Suppressor macrophage (primary cell): Measurements from ENCODE around the gene ITM2C.

Experiments
- DNase-seq, 4 experiments: peaks; one replicate each; pipeline ENCODE4 v3.0.0-alpha.2; 2020 to 2022

The ITM2C gene

GRCh38 chr2:230893841-230894781 lies 29.4 kb downstream of the ITM2C start:
- peak; percentile 51 to 75 (median 66) for DNase-seq

DNA sequence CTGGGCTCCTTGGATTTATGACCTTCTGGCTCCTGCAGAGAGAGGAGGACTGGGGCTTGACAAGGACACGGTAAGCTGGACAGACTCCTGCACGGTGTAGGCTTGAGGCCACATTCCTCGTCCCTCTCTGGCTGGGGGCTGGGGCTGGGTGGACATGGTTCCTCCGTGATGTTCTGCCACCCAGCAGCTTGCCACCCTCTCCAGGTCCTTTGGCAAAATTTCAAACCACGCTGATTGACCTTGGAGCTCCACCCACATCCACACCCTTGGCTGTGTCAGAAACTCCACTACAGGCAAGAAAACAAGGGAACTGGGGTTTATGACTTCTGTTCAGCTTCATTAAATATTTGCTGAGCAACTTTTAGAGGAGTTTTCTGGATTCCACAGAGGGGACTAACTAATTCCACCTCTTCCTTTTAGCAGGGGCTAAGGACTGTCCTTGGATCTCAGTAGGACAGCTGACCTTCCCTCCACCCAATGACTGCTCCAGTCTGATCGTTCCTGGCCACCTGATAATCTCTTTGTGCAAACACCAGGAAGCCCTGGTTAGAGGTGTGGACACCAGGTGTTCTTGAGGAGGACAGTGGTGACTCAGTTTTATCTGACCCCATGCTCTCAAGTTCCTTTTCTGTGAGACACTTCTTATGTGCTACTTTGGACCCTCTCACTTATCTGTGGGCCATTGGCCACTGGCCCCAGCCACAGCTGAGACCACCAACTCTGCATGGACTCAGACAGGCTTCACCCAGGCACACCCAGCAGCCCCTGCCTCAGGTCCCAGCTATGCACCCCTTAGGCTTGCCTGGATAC lies 31.0 kb downstream of the ITM2C start:
- peak in 2 of 4 experiments; percentile 20 to 26 for DNase-seq

DNA sequence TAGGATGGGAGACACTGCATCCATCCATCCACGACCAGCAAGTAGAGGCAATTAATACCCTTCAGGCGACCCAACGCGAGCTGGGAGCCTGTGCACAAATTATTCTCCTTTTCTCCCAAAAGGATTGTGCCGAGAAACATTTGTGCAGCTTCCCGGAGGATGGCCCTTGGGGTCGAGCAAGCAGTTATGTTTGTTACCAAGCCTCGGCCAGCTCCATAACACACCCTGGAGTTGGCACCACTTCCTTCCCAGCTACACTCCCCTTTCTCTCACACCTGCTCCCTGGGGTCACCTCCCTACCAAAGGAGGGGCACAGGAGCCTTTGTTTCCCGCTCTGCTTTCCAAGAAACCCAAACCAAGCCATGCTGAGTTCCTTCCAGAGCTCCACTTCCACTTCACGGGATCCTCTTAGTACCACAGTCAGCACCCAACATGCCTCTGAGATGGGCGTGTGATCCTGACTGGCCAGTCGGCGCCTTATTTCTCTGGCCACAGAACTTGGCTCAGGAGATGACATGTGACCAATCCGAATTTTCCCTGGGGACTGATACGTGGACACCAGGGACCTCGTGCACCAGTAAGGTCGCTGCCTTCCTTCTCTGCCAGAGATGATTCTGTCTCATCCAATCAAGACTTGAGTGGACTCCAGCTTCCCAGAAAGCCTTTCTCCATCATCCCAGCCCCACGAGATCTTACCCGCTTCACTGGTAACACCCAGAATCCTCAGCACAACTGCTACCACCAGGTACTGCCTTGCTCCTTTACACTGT lies 31.8 kb downstream of the ITM2C start:
- no peak for DNase-seq

DNA sequence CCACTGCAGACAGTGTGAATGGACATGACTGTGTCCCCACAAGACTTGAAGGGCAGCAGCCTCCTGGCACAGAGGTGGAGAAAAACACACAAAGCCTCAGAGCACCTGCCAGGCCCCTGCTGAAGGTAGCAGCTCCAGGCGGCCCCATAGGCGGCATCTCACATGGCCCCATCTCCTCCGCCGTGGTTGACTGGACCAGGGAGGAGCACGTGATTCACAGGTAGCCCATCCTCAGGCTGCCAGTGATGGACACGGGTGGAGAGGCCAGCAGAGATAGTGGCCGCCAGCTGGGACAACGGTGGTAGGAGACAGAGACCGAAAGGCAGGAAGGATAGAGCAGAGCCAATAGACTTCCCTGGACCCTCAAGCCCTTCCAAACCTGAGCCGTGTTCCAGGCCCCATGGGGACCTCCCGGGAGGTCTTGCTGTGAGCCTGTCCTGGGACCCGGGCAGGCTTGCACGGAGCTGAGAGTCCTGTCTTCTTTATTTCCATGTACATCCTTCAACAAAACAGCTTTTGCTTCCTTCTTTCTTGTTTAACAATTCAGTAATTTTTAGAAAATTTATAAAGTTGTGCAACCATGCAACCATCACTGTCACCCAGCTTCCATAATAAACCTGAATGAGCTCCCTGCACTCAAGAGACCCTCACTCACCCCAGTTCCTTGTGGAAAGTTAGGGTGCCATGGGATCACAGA lies 33.4 kb downstream of the ITM2C start:
- DNase-seq, result no peak

DNA sequence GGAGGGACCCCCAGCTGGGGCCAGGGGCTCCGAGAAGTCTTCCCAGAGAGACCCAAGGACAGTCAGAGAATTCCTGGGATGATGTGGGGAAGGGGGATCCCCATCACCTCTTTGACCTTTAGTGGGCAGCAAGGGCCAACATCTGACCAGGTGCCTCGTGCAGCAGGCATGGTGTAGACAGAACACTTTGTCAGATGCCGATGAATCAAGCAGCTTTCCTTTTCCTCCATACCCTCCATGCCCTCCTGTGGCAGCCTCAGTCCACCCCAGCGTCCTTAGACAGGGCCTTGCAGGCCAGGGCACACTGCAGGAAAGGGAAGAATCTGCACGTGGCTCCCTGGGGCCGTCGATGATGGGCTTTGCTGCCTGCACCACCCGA lies 34.0 kb downstream of the ITM2C start:
- no peak for DNase-seq

DNA sequence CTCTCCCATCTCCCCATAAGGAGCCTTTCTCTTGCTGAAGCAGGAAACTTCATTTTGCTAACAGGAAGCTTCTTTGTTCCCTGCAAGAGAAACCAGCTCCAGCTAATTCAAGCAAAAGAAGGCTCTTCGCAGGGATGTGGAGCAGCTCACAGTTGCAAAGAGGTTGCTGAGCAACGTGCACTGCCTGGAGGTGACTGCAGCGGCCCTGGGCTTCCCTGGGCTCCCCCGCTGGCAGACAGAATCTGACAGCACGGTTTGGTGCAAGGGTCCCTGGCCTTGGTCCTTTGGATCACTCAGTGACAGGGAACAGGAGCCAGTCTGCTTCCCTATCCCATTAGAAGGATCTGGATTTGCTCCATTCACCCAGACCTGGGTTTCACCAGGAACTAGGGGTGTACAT lies 34.5 kb downstream of the ITM2C start:
- DNase-seq, result peak in 1 of 4 experiments; percentile 9

DNA sequence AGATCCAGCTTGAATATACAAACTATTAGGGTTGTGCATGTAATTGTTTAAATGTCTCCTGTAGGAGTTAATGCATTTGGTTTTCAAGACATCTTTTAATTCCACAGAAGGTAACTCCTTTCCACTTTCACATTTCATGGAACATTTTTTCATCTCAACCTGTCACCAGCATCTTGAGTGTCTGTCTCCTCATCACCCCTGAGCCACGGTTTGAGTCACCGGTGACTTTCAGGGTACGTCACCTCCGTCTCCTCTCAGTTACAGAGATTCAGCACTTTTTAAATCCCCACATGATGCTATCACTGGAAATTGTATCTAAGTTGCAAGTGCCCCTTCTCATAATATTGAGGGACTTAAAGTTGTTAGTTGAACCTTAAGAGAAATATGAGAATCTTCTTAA lies 35.0 kb downstream of the ITM2C start:
- no peak for DNase-seq

DNA sequence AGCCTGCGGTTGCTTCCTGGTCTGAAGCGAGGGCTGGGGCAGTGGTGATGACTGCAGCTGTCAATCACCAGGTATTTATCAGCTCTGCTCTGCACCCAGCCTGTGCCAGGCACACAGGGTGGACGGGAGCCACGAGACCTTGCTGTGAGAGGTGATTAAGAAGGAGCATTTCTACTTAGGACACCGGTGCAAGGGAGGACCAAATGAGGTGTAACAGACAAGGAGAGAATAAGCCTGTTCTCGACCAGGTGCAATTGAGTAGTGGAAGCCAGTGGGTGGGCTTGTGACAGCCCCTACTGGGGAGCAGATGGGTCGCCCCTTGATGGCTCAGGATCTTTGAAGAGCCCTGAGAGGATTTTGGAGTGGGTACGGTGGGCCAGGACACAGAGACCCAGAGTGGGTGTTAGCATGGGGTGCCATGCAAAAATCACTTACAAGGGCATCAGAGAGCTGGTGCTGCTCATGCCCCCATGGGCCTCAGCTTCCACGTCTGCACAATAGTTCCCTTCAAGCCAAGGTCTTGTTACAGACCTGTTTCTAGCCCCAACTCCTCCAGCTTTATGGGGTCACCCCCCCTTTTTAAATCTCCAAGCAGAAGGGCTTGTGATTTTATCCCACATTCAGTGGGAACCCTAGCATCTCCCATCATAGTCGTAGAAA lies 35.7 kb downstream of the ITM2C start:
- DNase-seq, result no peak

DNA sequence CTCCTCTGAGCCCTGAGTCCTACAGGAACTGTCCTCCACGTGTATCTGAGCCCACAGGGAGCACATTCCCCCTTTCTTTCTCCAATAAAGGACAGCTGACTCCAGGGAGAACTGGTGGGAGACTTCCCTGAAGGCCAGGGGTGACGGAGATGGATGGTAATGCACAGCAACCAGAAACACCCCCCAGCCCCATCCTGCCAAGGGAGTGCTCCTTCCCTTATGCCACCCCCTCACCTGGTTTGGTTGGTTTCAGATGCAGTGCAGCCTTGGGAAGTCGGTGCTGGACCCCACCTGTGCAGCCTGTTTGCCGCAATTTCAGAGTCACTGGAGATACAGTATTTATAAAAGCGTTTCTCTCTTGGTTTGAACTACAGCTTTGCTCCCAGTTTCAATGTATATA lies 36.3 kb downstream of the ITM2C start:
- no peak for DNase-seq

DNA sequence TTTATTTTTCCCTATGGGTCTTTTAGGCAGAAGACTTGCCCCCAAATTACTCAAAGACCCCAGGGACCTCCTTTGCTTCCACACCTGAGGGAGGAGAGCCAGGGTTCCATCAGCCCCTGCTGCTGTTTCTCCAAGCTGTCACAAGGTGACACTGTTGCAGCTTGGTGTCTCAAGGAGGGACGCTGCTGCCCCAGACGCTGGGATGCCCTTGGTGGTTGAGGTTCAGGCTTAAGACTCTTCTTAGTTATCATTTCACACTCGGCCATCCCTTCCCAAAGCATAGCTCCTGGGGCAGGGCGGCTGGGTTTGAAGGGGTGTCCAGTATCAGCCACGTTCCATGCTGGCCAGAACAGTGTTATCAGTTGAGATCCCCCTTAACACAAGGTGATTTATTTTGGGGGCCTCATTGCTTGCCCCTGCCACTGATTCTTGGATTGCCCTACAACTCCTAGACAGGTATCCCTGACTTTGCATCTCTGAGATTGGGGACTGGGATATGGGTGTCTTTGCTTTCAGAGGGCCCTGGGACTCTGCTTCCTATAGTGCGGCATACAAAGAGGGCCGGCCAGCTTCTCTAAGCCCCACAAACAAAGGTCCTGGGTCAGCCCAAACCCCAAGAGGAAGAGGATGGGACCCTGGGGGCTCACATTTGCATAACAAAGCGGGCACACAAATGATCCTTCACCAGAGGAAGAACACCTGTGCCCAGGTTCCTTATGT lies 37.6 kb downstream of the ITM2C start:
- DNase-seq, result peak; percentile 67 to 87 (median 78)

DNA sequence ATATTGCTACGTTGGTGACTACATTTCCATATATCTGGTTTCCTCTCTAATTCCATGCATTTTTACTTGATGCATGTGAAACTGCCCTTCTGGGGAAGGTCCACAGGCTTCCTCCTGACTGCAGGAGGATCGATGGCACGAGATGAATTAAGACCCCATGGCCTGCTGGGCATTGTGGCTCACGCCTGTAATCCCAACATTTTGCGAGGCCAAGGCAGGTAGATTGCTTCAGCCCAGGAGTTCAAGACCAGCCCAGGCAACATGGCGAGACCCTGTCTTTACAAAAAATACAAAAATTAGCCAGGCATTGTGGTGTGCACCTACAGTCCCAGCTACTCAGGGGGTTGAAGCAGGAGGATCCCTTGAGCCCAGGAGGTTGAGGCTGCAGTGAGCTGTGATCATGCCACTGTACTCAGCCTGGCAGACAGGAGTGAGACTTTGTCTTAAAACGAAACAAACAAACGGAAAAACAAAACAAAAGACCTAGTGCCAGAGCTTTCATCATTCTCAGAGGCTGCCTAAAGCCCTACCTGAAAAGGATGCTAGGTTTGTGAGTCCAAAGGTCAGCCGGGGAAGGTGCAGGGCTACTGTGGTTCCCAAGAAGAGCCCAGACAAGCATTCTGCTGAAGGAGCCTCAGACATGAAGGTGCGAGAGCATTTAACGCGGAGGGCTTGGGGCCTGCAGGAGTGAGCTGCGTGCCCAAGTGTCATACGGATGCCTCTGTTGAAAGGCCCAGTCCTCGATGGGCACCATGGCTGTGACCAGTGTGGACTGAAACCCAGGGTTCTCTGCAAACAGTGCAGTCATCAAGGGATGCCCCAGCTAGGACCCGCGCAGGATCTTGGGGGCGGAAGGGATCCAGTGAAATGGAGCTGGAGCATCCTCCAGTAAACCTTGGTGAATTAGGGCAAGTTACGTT lies 38.7 kb downstream of the ITM2C start:
- DNase-seq, result no peak

DNA sequence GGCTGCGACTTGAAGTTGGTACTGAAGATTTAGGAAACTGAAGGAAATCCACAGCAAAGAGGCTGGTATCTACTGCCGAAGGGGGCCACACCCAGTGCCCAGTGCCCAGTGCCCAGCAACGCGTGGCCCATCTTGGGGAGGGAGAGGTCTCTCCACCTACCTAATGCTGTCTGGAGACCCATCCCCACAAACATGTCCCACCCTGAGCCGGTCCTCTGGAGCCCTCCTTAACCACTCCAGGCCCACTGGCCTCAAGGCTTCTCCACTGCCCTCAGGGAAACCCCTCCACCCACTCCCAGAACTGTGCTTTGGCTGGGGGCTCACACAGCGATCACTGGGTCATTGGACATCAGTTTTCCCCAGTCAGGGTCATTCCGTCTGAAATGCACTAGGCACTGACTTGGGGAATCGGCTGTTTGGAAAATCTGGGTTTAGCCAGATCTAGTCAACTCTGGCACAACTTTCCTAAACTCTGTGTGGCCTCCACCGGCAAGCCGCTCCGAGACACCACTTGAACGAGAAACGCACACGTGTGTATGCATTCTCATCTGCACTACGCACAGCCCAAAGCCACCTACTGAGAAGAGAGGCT lies 40.2 kb downstream of the ITM2C start:
- no peak for DNase-seq

DNA sequence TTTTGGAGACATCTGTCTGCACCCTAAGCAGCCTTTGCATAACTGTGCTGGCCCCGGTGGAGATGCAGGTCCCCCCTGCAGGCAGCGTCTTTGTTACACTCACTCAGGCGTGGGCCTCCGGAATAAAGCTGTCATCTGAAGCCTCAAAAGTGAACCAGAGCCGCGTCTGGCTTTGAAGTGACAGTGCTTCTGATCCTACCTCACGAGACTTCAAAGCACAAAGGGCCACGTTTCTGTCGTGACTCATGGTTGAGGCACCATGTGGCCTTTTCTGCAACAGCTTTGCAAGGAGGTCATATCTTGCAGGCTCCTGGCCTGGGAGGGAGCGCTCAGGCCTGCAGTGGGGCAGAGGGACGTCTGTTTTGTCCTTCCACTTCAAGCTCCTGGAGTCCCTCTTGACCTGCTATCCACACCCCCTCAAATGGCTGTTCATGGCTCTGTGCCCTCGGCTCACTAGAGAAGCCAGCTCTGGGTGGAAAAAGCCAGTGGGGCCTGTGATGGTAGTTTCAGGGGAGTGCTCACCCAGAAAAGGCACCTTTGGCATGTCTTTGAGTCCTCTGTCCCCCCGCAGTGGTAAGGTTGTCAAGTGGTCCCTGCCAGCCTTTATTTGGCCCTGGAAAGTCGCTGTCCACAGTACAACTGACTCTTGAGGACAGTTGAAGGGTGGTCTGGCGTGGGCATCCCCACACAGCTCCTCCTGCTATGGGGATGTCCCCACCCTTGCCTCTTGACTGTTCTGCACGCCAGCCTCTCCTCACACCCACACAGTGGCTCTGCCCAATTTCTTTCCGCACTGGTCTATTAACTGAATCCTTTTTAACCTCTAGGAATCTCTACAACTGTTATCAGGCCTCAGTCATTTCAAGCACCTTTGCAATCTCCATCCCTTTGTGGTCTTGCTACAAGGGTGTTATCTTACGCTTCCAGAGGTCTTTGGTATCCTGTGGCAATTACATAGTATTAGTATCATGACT lies 41.0 kb downstream of the ITM2C start:
- DNase-seq, result no peak

- DNase-seq, result no peak
Observed at GRCh38 chr2:230906471-230907230, 41.9 kb downstream of the ITM2C start.

DNA sequence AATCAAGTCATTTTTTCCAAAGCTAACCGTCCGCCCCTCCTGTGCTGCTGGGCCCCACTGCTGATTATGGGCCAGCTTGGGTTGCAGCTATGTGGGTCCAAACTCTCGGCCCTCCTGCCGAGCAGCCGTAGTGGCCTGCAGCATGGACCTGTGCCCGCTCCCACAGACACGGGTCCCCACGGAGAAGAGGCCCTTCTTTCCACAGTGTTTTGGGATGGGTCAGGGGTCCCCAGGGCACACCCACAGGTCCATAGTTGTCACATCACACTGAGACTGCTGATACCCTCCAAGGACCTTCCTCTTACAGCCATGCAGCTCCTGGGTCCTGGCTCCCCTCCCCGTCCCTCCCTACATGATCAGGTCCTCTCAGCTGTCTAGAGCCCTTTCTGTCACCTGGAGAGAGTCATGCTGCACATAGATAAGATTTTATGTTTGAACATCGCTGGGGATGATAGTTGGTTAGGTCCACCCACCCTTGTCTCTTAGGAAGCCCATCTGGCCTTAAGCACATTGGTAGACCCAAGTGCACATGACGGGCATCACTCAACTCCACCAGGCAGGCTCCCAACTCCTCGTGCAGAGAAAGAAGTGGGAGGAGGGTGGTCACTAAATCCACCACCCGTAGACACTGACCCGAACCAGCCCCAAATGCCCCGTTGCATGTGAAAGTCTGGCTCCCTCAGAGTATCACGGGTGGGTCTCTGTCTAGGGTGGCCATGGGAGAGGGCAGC lies 42.8 kb downstream of the ITM2C start:
- no peak for DNase-seq

DNA sequence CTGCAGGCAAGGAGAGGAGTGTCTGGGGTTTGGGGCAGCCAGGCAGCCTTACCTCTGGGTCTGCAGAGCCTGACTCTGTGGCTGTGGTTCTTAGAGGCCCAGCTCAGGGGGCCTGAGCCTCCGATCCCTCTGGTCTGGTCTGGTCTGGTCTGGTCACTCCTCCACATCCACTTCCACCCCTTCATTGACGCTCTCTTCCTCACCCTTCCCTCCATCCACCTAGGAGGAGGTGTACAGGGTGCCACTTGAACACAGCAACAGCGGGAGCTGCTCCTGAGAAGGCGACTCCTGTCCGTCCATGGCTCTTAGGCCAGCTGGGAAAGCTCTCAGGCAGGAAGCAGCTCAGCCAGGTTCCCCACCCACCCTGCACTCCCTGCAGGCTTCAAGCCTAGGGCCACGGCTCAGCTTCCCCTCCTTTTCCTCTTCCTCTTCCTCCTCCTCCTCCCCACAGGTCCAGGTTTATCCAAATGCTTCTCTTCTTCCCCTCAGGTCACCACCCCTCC lies 43.4 kb downstream of the ITM2C start:
- no peak for DNase-seq
